H9 (cell line): ENCODE measurements around the gene ZNF512B. TPM values are rescaled to one million over a fixed set of nuclear protein-coding genes. Genes with fewer than 3 reads are reported as not detected.

Experiments used
- DNase-seq: peaks from one replicate; pipeline ENCODE4 v3.0.0-alpha.2; 2017
- H2AFZ ChIP-seq: one replicate; pipeline ENCODE4 v1.6.1; 2013; ENCODE audit warnings: mild to moderate bottlenecking, low read length, control low read depth, moderate library complexity
- H2AK5ac ChIP-seq: 2 replicates; pipeline ENCODE4 v1.6.1; 2013; ENCODE audit warnings: low read length, control low read depth, mixed read lengths; ENCODE audit not compliant: insufficient read length
- H2BK120ac ChIP-seq: one replicate; pipeline ENCODE4 v1.6.1; 2013; ENCODE audit warnings: low read depth, mild to moderate bottlenecking, low read length, control low read depth, inconsistent platforms; ENCODE audit not compliant: poor library complexity, severe bottlenecking
- H2BK12ac ChIP-seq: 2 replicates; pipeline ENCODE4 v1.6.1; 2013; ENCODE audit warnings: low read length, control low read depth, mixed read lengths, low read depth; ENCODE audit not compliant: insufficient read length
- H2BK15ac ChIP-seq: 2 replicates; pipeline ENCODE4 v1.6.1; 2013; ENCODE audit warnings: low read depth, low read length, control low read depth
- H2BK20ac ChIP-seq: one replicate; pipeline ENCODE4 v1.6.1; 2013; ENCODE audit warnings: low read depth, mild to moderate bottlenecking, low read length, control low read depth, inconsistent platforms; ENCODE audit not compliant: poor library complexity, severe bottlenecking
- H2BK5ac ChIP-seq: 2 replicates; pipeline ENCODE4 v1.6.1; 2013; ENCODE audit warnings: low read length, control low read depth, mixed read lengths; ENCODE audit not compliant: insufficient read length
- H3K14ac ChIP-seq: 2 replicates; pipeline ENCODE4 v1.6.1; 2013; ENCODE audit warnings: low read length, control low read depth; ENCODE audit not compliant: insufficient read depth
- H3K18ac ChIP-seq: 2 replicates; pipeline ENCODE4 v1.6.1; 2013; ENCODE audit warnings: low read depth, mild to moderate bottlenecking, mixed read lengths, low read length, control low read depth; ENCODE audit not compliant: insufficient read length
- H3K23ac ChIP-seq: 2 replicates; pipeline ENCODE4 v1.6.1; 2013; ENCODE audit warnings: low read length, control low read depth, mixed read lengths, low read depth; ENCODE audit not compliant: insufficient read length
- H3K23me2 ChIP-seq: 2 replicates; pipeline ENCODE4 v1.6.1; 2013; ENCODE audit warnings: low read depth, mild to moderate bottlenecking, mixed read lengths, low read length, control low read depth; ENCODE audit not compliant: insufficient read length, poor library complexity, severe bottlenecking
- H3K27ac ChIP-seq: 2 replicates; pipeline ENCODE4 v1.5.1; 2013; ENCODE audit warnings: low read length, control low read depth, mixed read lengths, low read depth; ENCODE audit not compliant: insufficient read length
- H3K27me3 ChIP-seq: 2 replicates; pipeline ENCODE4 v1.6.1; 2013; ENCODE audit warnings: low read length, control low read depth, inconsistent platforms; ENCODE audit not compliant: insufficient read depth
- H3K4ac ChIP-seq: 2 replicates; pipeline ENCODE4 v1.6.1; 2013; ENCODE audit warnings: low read depth, mild to moderate bottlenecking, control low read depth, inconsistent platforms, low read length, moderate library complexity
- H3K4me1 ChIP-seq: 2 replicates; pipeline ENCODE4 v1.6.1; 2013; ENCODE audit warnings: low read length, control low read depth, inconsistent platforms; ENCODE audit not compliant: insufficient read depth
- H3K4me2 ChIP-seq: 2 replicates; pipeline ENCODE4 v1.6.1; 2013; ENCODE audit warnings: low read length, control low read depth, mixed read lengths; ENCODE audit not compliant: insufficient read length, insufficient read depth
- H3K56ac ChIP-seq: 2 replicates; pipeline ENCODE4 v1.6.1; 2013; ENCODE audit warnings: low read depth, mild to moderate bottlenecking, mixed read lengths, low read length, control low read depth; ENCODE audit not compliant: insufficient read length
- H3K79me1 ChIP-seq: 2 replicates; pipeline ENCODE4 v1.6.1; 2013; ENCODE audit warnings: low read depth, mild to moderate bottlenecking, moderate library complexity, low read length, control low read depth, inconsistent platforms; ENCODE audit not compliant: insufficient read depth, poor library complexity, severe bottlenecking
- H3K79me2 ChIP-seq: 2 replicates; pipeline ENCODE4 v1.6.1; 2013; ENCODE audit warnings: low read length, control low read depth, inconsistent platforms; ENCODE audit not compliant: insufficient read depth
- H3K9ac ChIP-seq: 2 replicates; pipeline ENCODE4 v1.6.1; 2013; ENCODE audit warnings: low read length, control low read depth, mixed read lengths; ENCODE audit not compliant: insufficient read length; ENCODE audit errors: extremely low read depth
- H3K9me3 ChIP-seq: one replicate; pipeline ENCODE4 v1.6.1; 2013; ENCODE audit warnings: low read depth, low read length, inconsistent platforms; ENCODE audit not compliant: control insufficient read depth
- H3T11ph ChIP-seq: one replicate; pipeline ENCODE4 v1.6.1; 2013; ENCODE audit warnings: mild to moderate bottlenecking, low read length, control low read depth, inconsistent platforms
- H4K20me1 ChIP-seq: one replicate; pipeline ENCODE4 v1.6.1; 2013; ENCODE audit not compliant: control insufficient read depth, insufficient read length, insufficient read depth
- H4K5ac ChIP-seq: 2 replicates; pipeline ENCODE4 v1.6.1; 2013; ENCODE audit warnings: low read depth, mild to moderate bottlenecking, mixed read lengths, low read length, control low read depth; ENCODE audit not compliant: insufficient read length
- H4K8ac ChIP-seq: replicated peaks from 2 replicates; pipeline ENCODE4 v1.6.1; 2013; ENCODE audit warnings: low read length, control low read depth, mixed read lengths, low read depth; ENCODE audit not compliant: insufficient read length
- H4K91ac ChIP-seq: 2 replicates; pipeline ENCODE4 v1.6.1; 2013; ENCODE audit warnings: low read depth, mild to moderate bottlenecking, moderate library complexity, mixed read lengths, low read length, control low read depth; ENCODE audit not compliant: insufficient read length
- H3K27ac Mint-ChIP-seq, 3 experiments: 2 replicates in 2 of 3; 3 replicates in 1 of 3; pipeline ENCODE4 v1.8.0; 2020 to 2021; ENCODE audit warnings: mixed read lengths in 3 of 3, mild to moderate bottlenecking in 1 of 3, moderate library complexity in 1 of 3
- H3K27me3 Mint-ChIP-seq: 2 replicates; pipeline ENCODE4 v1.8.0; 2021; ENCODE audit warnings: low read depth, mild to moderate bottlenecking, moderate library complexity, mixed read lengths
- H3K36me3 Mint-ChIP-seq, 3 experiments: 2 replicates in 2 of 3; 3 replicates in 1 of 3; pipeline ENCODE4 v1.8.0; 2020 to 2021; ENCODE audit warnings: low read depth in 3 of 3, mixed read lengths in 3 of 3; ENCODE audit not compliant: insufficient read depth in 1 of 3
- H3K4me1 Mint-ChIP-seq, 2 experiments: 2 replicates each; pipeline ENCODE4 v1.8.0; 2020; ENCODE audit warnings: mixed read lengths in 2 of 2
- H3K4me3 Mint-ChIP-seq, 2 experiments: 2 replicates in 1 of 2; 3 replicates in 1 of 2; pipeline ENCODE4 v1.8.0; 2020 to 2021; ENCODE audit warnings: mild to moderate bottlenecking in 2 of 2, mixed read lengths in 2 of 2, moderate library complexity in 1 of 2
- H3K9me3 Mint-ChIP-seq, 2 experiments: 2 replicates in 1 of 2; 3 replicates in 1 of 2; pipeline ENCODE4 v1.8.0; 2020; ENCODE audit warnings: mild to moderate bottlenecking in 2 of 2, mixed read lengths in 2 of 2, moderate library complexity in 1 of 2
- CTCF ChIP-seq: fragments of 200-600 bp; sonication (generic); conservative IDR thresholded peaks from 3 replicates; pipeline ENCODE4 v1.8.0; 2021; ENCODE audit warnings: antibody characterized with exemption, mild to moderate bottlenecking
- WGBS: extraction: QIAGEN DNeasy Blood & Tissue Kit; methylation state at CpG from one replicate; pipeline ENCODE4 v1.1.7; 2013; ENCODE audit warnings: missing lambda C conversion rate, low lambda C conversion rate, mixed read lengths; ENCODE audit not compliant: insufficient read length; ENCODE audit errors: extremely low coverage; 5-methylcytosine and 5-hydroxymethylcytosine counted together
- total RNA-seq: library from RNA; stranded (reverse); gene quantifications from 2 replicates; pipeline ENCODE4 v1.2.1, GENCODE V29; 2021

The ZNF512B gene
- total RNA-seq, 1 experiment from 2014 or later, result 46.0 TPM

DNA sequence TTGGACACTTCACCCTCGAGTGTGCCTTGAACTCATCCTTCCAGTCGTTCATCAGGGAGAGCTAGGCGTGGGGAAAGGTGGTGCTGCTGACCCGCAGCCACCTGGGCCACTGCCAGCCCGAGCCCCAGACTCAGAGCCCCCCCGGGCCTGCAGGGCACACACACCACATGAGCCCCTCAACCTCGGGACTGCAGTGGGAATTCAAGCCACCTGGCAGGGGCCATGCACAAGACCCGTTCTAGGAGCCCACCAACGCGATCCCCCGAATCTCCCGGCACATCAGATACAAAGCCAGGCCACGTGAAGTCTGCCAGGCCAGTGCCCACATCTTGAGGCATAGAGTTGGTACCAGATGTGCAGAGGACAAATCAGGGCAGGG is 2.8 kb downstream of the ZNF512B start:
- no peak for TF ChIP-seq CTCF
- no peak for DNase-seq
- Mint-ChIP-seq H3K4me1 (peaks cover 5 to 10% of the 10 kb centered on the region in 2 experiments; a peak in 3 of 4 replicates), H3K27ac (no peak overlapping the region), H3K36me3 (peaks cover 15 to 51% (median 41%) of the 10 kb centered on the region in 3 experiments; a peak in 6 of 7 replicates), H3K9me3 (peaks cover 2 to 10% of the 10 kb centered on the region in 2 experiments; a peak in 3 of 5 replicates), H3K4me3 (no peak overlapping the region; a peak in 1 of 5 replicates), H3K27me3 (peaks cover 11% of the 10 kb centered on the region)
- Histone ChIP-seq H2BK5ac (no peak overlapping the region), H2AK5ac (no peak overlapping the region), H3K23ac (no peak overlapping the region), H3K14ac (no peak overlapping the region), H3K9me3 (peaks cover 40% of the 10 kb centered on the region), H3K27me3 (no peaks in the 10 kb centered on the region; the same call in 1 of the 2 replicates), H2BK15ac (no peak overlapping the region), H3K4ac (no peak overlapping the region), H3K23me2 (peaks cover 11% of the 10 kb centered on the region), H3K18ac (no peak overlapping the region), H2BK12ac (no peak overlapping the region), H3K4me2 (no peak overlapping the region), H3K79me1 (no peaks in the 10 kb centered on the region), H4K91ac (no peak overlapping the region), H3K79me2 (no peaks in the 10 kb centered on the region), H4K20me1 (no peaks in the 10 kb centered on the region), H2BK20ac (no peak overlapping the region), H3K4me1 (no peaks in the 10 kb centered on the region; the same call in 1 of the 2 replicates), H3K9ac (no peak overlapping the region), H2AFZ (no peak overlapping the region), H3K27ac (no peak overlapping the region), H3K56ac (no peak overlapping the region), H4K5ac (no peak overlapping the region), H4K8ac (no peak overlapping the region), H2BK120ac (no peak overlapping the region), H3T11ph (no peak overlapping the region)
- WGBS, result no CpG with 5 or more reads among the region's 13 CpGs
